SK-N-SH (cell line): ENCODE results near the gene PSENEN. TPM values are rescaled to one million over a fixed set of nuclear protein-coding genes. Genes with fewer than 3 reads are reported as not detected.

Experiments
- CTCF ChIA-PET: fragments of 300-600, 350-600 bp; formaldehyde crosslinking; extraction: SDS; loops from one replicate; lab custom pipeline; 2021; lab: Yijun Ruan, JAX
- POLR2A ChIA-PET: fragments of 350-600 bp; sonication (Branson Sonifier 250); formaldehyde crosslinking; extraction: SDS; loops from one replicate; lab custom pipeline; 2020; ENCODE audit warnings: antibody characterized with exemption, inconsistent platforms; lab: Yijun Ruan, JAX
- DNase-seq: peaks from one replicate; pipeline ENCODE4 v3.0.0; 2012
- H2AFZ ChIP-seq: fragments of 200-600 bp; sonication (generic); 2 replicates; pipeline ENCODE4 v1.8.1; 2016; ENCODE audit warnings: antibody characterized with exemption, mild to moderate bottlenecking, low read depth
- H3F3A ChIP-seq: fragments of 200-600 bp; sonication (generic); replicated peaks from 2 replicates; pipeline ENCODE3; 2016; ENCODE audit warnings: antibody characterized with exemption, mild to moderate bottlenecking; ENCODE audit not compliant: insufficient read depth
- H3K27ac ChIP-seq, 2 experiments: fragments of 200-500 bp in 1 of 2; fragments of 200-600 bp in 1 of 2; sonication (Bioruptor generic) in 1 of 2; sonication (generic), shearing (Covaris generic) in 1 of 2; 2 replicates each; pipeline versions ENCODE4 v1.5.1 to v1.6.1; 2014 to 2016; ENCODE audit warnings: low read depth in 2 of 2, inconsistent platforms in 1 of 2, low read length in 1 of 2, mild to moderate bottlenecking in 1 of 2, mixed read lengths in 1 of 2
- H3K27me3 ChIP-seq: fragments of 200-600 bp; sonication (generic), shearing (Covaris generic); 2 replicates; pipeline ENCODE4 v1.6.1; 2016; ENCODE audit warnings: mixed run types; ENCODE audit not compliant: insufficient read depth
- H3K36me3 ChIP-seq, 2 experiments: fragments of 200-500 bp in 1 of 2; fragments of 200-600 bp in 1 of 2; sonication (Bioruptor generic) in 1 of 2; sonication (generic) in 1 of 2; replicated peaks in 1 of 2; 2 replicates each; pipeline versions ENCODE3 to v1.5.1; 2014 to 2016; ENCODE audit warnings: low read length in 1 of 2, mild to moderate bottlenecking in 1 of 2; ENCODE audit not compliant: insufficient read depth in 2 of 2, control insufficient read depth in 1 of 2
- H3K4me1 ChIP-seq, 2 experiments: fragments of 200-500 bp in 1 of 2; fragments of 200-600 bp in 1 of 2; sonication (Bioruptor generic) in 1 of 2; sonication (generic), shearing (Covaris generic) in 1 of 2; 2 replicates each; pipeline versions ENCODE4 v1.5.1 to v1.6.1; 2014 to 2016; ENCODE audit warnings: low read depth in 1 of 2, low read length in 1 of 2, mixed run types in 1 of 2; ENCODE audit not compliant: insufficient read depth in 2 of 2, control insufficient read depth in 1 of 2
- H3K4me2 ChIP-seq: fragments of 200-600 bp; sonication (generic), shearing (Covaris generic); 2 replicates; pipeline ENCODE4 v1.6.1; 2017; ENCODE audit warnings: mixed run types
- H3K4me3 ChIP-seq, 2 experiments: fragments of 200-500 bp in 1 of 2; fragments of 200-600 bp in 1 of 2; sonication (Bioruptor generic) in 1 of 2; sonication (generic), shearing (Covaris generic) in 1 of 2; 2 replicates each; pipeline versions ENCODE4 v1.5.1 to v1.8.1; 2014 to 2016; ENCODE audit warnings: low read depth in 2 of 2, inconsistent platforms in 1 of 2, low read length in 1 of 2, mild to moderate bottlenecking in 1 of 2, mixed read lengths in 1 of 2, moderate library complexity in 1 of 2
- H3K79me2 ChIP-seq: fragments of 200-600 bp; sonication (generic); 2 replicates; pipeline ENCODE4 v1.8.1; 2017; ENCODE audit warnings: mild to moderate bottlenecking; ENCODE audit not compliant: insufficient read depth
- H3K9ac ChIP-seq: fragments of 200-600 bp; sonication (generic); 2 replicates; pipeline ENCODE4 v1.6.1; 2017; ENCODE audit warnings: mixed run types
- H3K9me2 ChIP-seq: fragments of 200-600 bp; sonication (generic); 2 replicates; pipeline ENCODE4 v1.6.1; 2017; ENCODE audit warnings: mixed run types
- H3K9me3 ChIP-seq: fragments of 200-600 bp; sonication (generic); 2 replicates; pipeline ENCODE4 v1.6.1; 2017; ENCODE audit warnings: mixed run types, mild to moderate bottlenecking, moderate library complexity
- H4K20me1 ChIP-seq: fragments of 200-600 bp; sonication (generic); 2 replicates; pipeline ENCODE4 v1.6.1; 2017; ENCODE audit warnings: mild to moderate bottlenecking, mixed run types; ENCODE audit not compliant: insufficient read depth
- CTCF ChIP-seq: fragments of 200-600 bp; sonication (generic); IDR thresholded peaks from 2 replicates; pipeline ENCODE4 v1.6.1; 2017; ENCODE audit warnings: antibody characterized with exemption, mild to moderate bottlenecking, moderate library complexity
- ELF1 ChIP-seq: IDR thresholded peaks from 2 replicates; pipeline ENCODE4 v1.4.0; 2012
- EZH2phosphoT487 ChIP-seq: fragments of 200-600 bp; sonication (generic); IDR thresholded peaks from 2 replicates; pipeline ENCODE4 v1.6.1; 2017; ENCODE audit warnings: low read depth, mixed run types, mild to moderate bottlenecking, antibody characterized with exemption, moderate library complexity, borderline replicate concordance
- FOSL2 ChIP-seq: IDR thresholded peaks from 2 replicates; pipeline ENCODE4 v1.4.0; 2012; ENCODE audit warnings: low read depth, mild to moderate bottlenecking, moderate library complexity, borderline replicate concordance
- FOXM1 ChIP-seq: IDR thresholded peaks from 2 replicates; pipeline ENCODE4 v1.4.0; 2012; ENCODE audit warnings: low read depth, mild to moderate bottlenecking
- GABPA ChIP-seq: IDR thresholded peaks from 2 replicates; pipeline ENCODE4 v1.4.0; 2012; ENCODE audit warnings: low read depth, mild to moderate bottlenecking
- IRF3 ChIP-seq: fragments of 150-350 bp; IDR thresholded peaks from 2 replicates; pipeline ENCODE4 v1.6.1; 2016; ENCODE audit warnings: mild to moderate bottlenecking, low read depth, low read length
- MAX ChIP-seq: IDR thresholded peaks from 2 replicates; pipeline ENCODE4 v1.4.0; 2012; ENCODE audit warnings: low read depth
- PBX3 ChIP-seq: IDR thresholded peaks from 2 replicates; pipeline ENCODE4; 2012
- POLR2AphosphoS5 ChIP-seq: IDR thresholded peaks from 2 replicates; pipeline ENCODE4 v1.6.1; 2012; ENCODE audit warnings: low read depth, low read length
- REST ChIP-seq: IDR thresholded peaks from 2 replicates; pipeline ENCODE4 v1.6.1; 2012; ENCODE audit warnings: mild to moderate bottlenecking, low read depth, low read length, moderate library complexity
- RXRA ChIP-seq: IDR thresholded peaks from 2 replicates; pipeline ENCODE4 v1.4.0; 2012; ENCODE audit warnings: low read depth, mild to moderate bottlenecking, borderline replicate concordance
- TCF12 ChIP-seq: IDR thresholded peaks from 2 replicates; pipeline ENCODE4 v1.4.0; 2012
- USF1 ChIP-seq: IDR thresholded peaks from 2 replicates; pipeline ENCODE4 v1.4.0; 2012; ENCODE audit warnings: low read depth, borderline replicate concordance
- YY1 ChIP-seq: IDR thresholded peaks from 2 replicates; pipeline ENCODE4 v1.4.0; 2012; ENCODE audit warnings: low read depth, mild to moderate bottlenecking
- ZBTB33 ChIP-seq: IDR thresholded peaks from 2 replicates; pipeline ENCODE4 v1.4.0; 2012; ENCODE audit warnings: low read depth, borderline replicate concordance
- WGBS: methylation state at CpG from one replicate; pipeline ENCODE4 v1.1.6; 2017; ENCODE audit warnings: low lambda C conversion rate; 5-methylcytosine and 5-hydroxymethylcytosine counted together
- polyA plus RNA-seq, 3 experiments: library from polyadenylated mRNA; depleted of rRNA; stranded (reverse); fragments of >200 nt; gene quantifications; 2 replicates each; pipeline ENCODE4 v1.2.3, GENCODE V29; 2012

The PSENEN gene
- polyA plus RNA-seq, 1 of the 3 experiments (the other 2 are of a cell fraction) = 99.2 TPM

GRCh38 chr19:35732540-35733179 is 12.8 kb upstream of the PSENEN start:
- Histone ChIP-seq H3K4me1 (no peaks in the 10 kb centered on the region), H3F3A (no peaks in the 10 kb centered on the region), H2AFZ (no peak overlapping the region), H3K36me3 (peaks cover 7 to 79% of the 10 kb centered on the region in 2 experiments), H3K4me3 (no peak overlapping the region), H3K4me2 (no peak overlapping the region), H3K27ac (no peak overlapping the region), H4K20me1 (no peaks in the 10 kb centered on the region), H3K79me2 (no peaks in the 10 kb centered on the region), H3K9me3 (no peaks in the 10 kb centered on the region), H3K9me2 (no peaks in the 10 kb centered on the region), H3K9ac (no peak overlapping the region), H3K27me3 (no peaks in the 10 kb centered on the region)
- no peak for TF ChIP-seq PBX3
- no peak for TF ChIP-seq USF1
- TF ChIP-seq YY1 = no peak
- no peak for TF ChIP-seq POLR2AphosphoS5
- no peak for TF ChIP-seq FOSL2
- TF ChIP-seq IRF3 = no peak
- TF ChIP-seq FOXM1 = no peak
- TF ChIP-seq ZBTB33 = no peak
- no peak for TF ChIP-seq REST
- TF ChIP-seq TCF12 = no peak
- no peak for TF ChIP-seq GABPA
- no peak for TF ChIP-seq RXRA
- no peak for TF ChIP-seq ELF1
- TF ChIP-seq MAX = no peak
- TF ChIP-seq CTCF = no peak
- no peak for TF ChIP-seq EZH2phosphoT487
- DNase-seq = no peak
- 99% methylated on average over 19 of the region's 25 CpGs for WGBS
- ChIA-PET POLR2A (no interaction called here), CTCF (no interaction called here)
